ENCODE data around the gene GRM1. TPM values are rescaled to one million over a fixed set of nuclear protein-coding genes. Genes with fewer than 3 reads are reported as not detected.

Gene GRM1
- total RNA-seq, 1 donor from 2014 or later, result under 0.01 TPM

GRCh38 chr6:146191612-146192011 is 162.8 kb downstream of the GRM1 start:
- Histone ChIP-seq H3K27me3 (ENCODE audit: control insufficient read depth, insufficient read depth, low read length) (no peaks in the 10 kb centered on the region), H3K4me3 (ENCODE audit: low read depth, low read length) (no peak overlapping the region), H3K36me3 (ENCODE audit: control insufficient read depth, insufficient read depth, low read length) (no peaks in the 10 kb centered on the region)
- no peak for DNase-seq (ENCODE audit: low read depth)
- TF ChIP-seq CTCF (IDR thresholded peaks at IDR 0.05; ENCODE audit: insufficient read depth, low read length, poor library complexity, severe bottlenecking), result no peak

- no peak for DNase-seq (ENCODE audit: low read depth)
- Histone ChIP-seq H3K36me3 (ENCODE audit: control insufficient read depth, insufficient read depth, low read length) (no peaks in the 10 kb centered on the region), H3K4me3 (ENCODE audit: low read depth, low read length) (no peak overlapping the region), H3K27me3 (ENCODE audit: control insufficient read depth, insufficient read depth, low read length) (no peaks in the 10 kb centered on the region)
- no peak for TF ChIP-seq CTCF (IDR thresholded peaks at IDR 0.05; ENCODE audit: insufficient read depth, low read length, poor library complexity, severe bottlenecking)
Observed at GRCh38 chr6:146194434-146194833, 165.6 kb downstream of the GRM1 start.

- no peak for TF ChIP-seq CTCF (IDR thresholded peaks at IDR 0.05; ENCODE audit: insufficient read depth, low read length, poor library complexity, severe bottlenecking)
- no peak for DNase-seq (ENCODE audit: low read depth)
Observed at GRCh38 chr6:146200176-146200575, 171.3 kb downstream of the GRM1 start.

GRCh38 chr6:146202570-146202969 is 173.7 kb downstream of the GRM1 start:
- no peaks in the 10 kb centered on the region for H3K27me3 ChIP-seq (ENCODE audit: control insufficient read depth, insufficient read depth, low read length)
- no peak for DNase-seq (ENCODE audit: low read depth)
- TF ChIP-seq CTCF (IDR thresholded peaks at IDR 0.05; ENCODE audit: insufficient read depth, low read length, poor library complexity, severe bottlenecking), result no peak
- H3K36me3 ChIP-seq (ENCODE audit: control insufficient read depth, insufficient read depth, low read length), result no peaks in the 10 kb centered on the region
- no peak overlapping the region for H3K4me3 ChIP-seq (ENCODE audit: low read depth, low read length)

More at GRCh38 chr6:146200176-146200575, 171.3 kb downstream of the GRM1 start:
- no peak overlapping the region for H3K4me3 ChIP-seq (ENCODE audit: low read depth, low read length)
- no peaks in the 10 kb centered on the region for H3K36me3 ChIP-seq (ENCODE audit: control insufficient read depth, insufficient read depth, low read length)
- H3K27me3 ChIP-seq (ENCODE audit: control insufficient read depth, insufficient read depth, low read length), result no peaks in the 10 kb centered on the region

GRCh38 chr6:146209942-146210341 is 181.1 kb downstream of the GRM1 start:
- H3K36me3 ChIP-seq (ENCODE audit: control insufficient read depth, insufficient read depth, low read length), result no peaks in the 10 kb centered on the region
- H3K27me3 ChIP-seq (ENCODE audit: control insufficient read depth, insufficient read depth, low read length), result no peaks in the 10 kb centered on the region
- TF ChIP-seq CTCF (IDR thresholded peaks at IDR 0.05; ENCODE audit: insufficient read depth, low read length, poor library complexity, severe bottlenecking), result no peak
- DNase-seq (ENCODE audit: low read depth), result no peak
- no peak overlapping the region for H3K4me3 ChIP-seq (ENCODE audit: low read depth, low read length)

GRCh38 chr6:146210406-146211083 is 181.7 kb downstream of the GRM1 start:
- DNase-seq (ENCODE audit: low read depth), result no peak
- no peak overlapping the region for H3K4me3 ChIP-seq (ENCODE audit: low read depth, low read length)
- TF ChIP-seq CTCF (IDR thresholded peaks at IDR 0.05; ENCODE audit: insufficient read depth, low read length, poor library complexity, severe bottlenecking), result no peak
- H3K36me3 ChIP-seq (ENCODE audit: control insufficient read depth, insufficient read depth, low read length), result no peaks in the 10 kb centered on the region
- no peaks in the 10 kb centered on the region for H3K27me3 ChIP-seq (ENCODE audit: control insufficient read depth, insufficient read depth, low read length)

All from kidney epithelial cell (primary cell).